Caco-2 (cell line): Measurements from ENCODE around the gene IRF2BP2. TPM values are rescaled to one million over a fixed set of nuclear protein-coding genes. Genes with fewer than 3 reads are reported as not detected.

Experiments used
- BruUV-seq: library from RNA; stranded (reverse); fragments of 400-500 nt; replicated peaks from 2 replicates; lab custom pipeline; 2021; lab: Mats Ljungman, UMichigan
- CTCF ChIA-PET: fragments of 300-600 bp; sonication (Branson Sonifier 250); formaldehyde crosslinking; loops from one replicate; lab custom pipeline; 2022; ENCODE audit warnings: antibody characterized with exemption; lab: Charles Lee
- POLR2A ChIA-PET: fragments of 300-600 bp; sonication (Branson Sonifier 250); formaldehyde crosslinking; loops from one replicate; lab custom pipeline; 2022; ENCODE audit warnings: antibody characterized with exemption; lab: Charles Lee
- DNase-seq, 2 experiments: peaks; one replicate each; pipeline versions ENCODE4 v3.0.0 to v3.0.0-alpha.2; 2020 to 2022
- H3K27me3 ChIP-seq: replicated peaks from 2 replicates; pipeline ENCODE4 v1.6.0; 2011; ENCODE audit warnings: low read length; ENCODE audit not compliant: control insufficient read depth, insufficient read depth
- H3K36me3 ChIP-seq: 2 replicates; pipeline ENCODE4 v1.5.1; 2011; ENCODE audit warnings: low read length; ENCODE audit not compliant: control insufficient read depth, insufficient read depth
- H3K4me1 ChIP-seq: fragments of 250-450 bp; sonication (Bioruptor Pico); 2 replicates; pipeline ENCODE4 v1.5.1; 2020; ENCODE audit warnings: mild to moderate bottlenecking
- H3K4me3 ChIP-seq: 2 replicates; pipeline ENCODE4 v1.5.1; 2011; ENCODE audit warnings: low read depth, mild to moderate bottlenecking, control low read depth, low read length
- H3K9me3 ChIP-seq: fragments of 250-450 bp; sonication (Bioruptor Pico); 2 replicates; pipeline ENCODE4 v1.5.1; 2020; ENCODE audit warnings: mild to moderate bottlenecking, moderate library complexity
- H3K27ac Mint-ChIP-seq: one replicate; pipeline ENCODE4 v1.8.0; 2022; ENCODE audit warnings: mixed read lengths; ENCODE audit not compliant: unreplicated experiment
- H3K27me3 Mint-ChIP-seq: one replicate; pipeline ENCODE4 v1.8.0; 2022; ENCODE audit warnings: mixed read lengths; ENCODE audit not compliant: insufficient read depth, unreplicated experiment
- H3K36me3 Mint-ChIP-seq: one replicate; pipeline ENCODE4 v1.8.0; 2022; ENCODE audit warnings: mild to moderate bottlenecking, mixed read lengths; ENCODE audit not compliant: insufficient read depth, unreplicated experiment
- H3K4me1 Mint-ChIP-seq: one replicate; pipeline ENCODE4 v1.8.0; 2022; ENCODE audit warnings: low read depth, mixed read lengths; ENCODE audit not compliant: unreplicated experiment
- H3K4me3 Mint-ChIP-seq: one replicate; pipeline ENCODE4 v1.8.0; 2022; ENCODE audit warnings: mild to moderate bottlenecking, moderate library complexity, mixed read lengths; ENCODE audit not compliant: unreplicated experiment
- H3K9me3 Mint-ChIP-seq: one replicate; pipeline ENCODE4 v1.8.0; 2022; ENCODE audit warnings: mixed read lengths; ENCODE audit not compliant: unreplicated experiment
- CTCF ChIP-seq, 2 experiments: fragments of 200-600 bp in 1 of 2; IDR thresholded peaks; 1 replicate in 1 of 2; 2 replicates in 1 of 2; pipeline versions ENCODE4 v1.5.1 to v1.8.0; 2011 to 2022; ENCODE audit warnings: antibody characterized with exemption in 1 of 2, control low read depth in 1 of 2, inconsistent platforms in 1 of 2, low read depth in 1 of 2, low read length in 1 of 2, mild to moderate bottlenecking in 1 of 2, moderate library complexity in 1 of 2; ENCODE audit not compliant: insufficient read depth in 1 of 2, severe bottlenecking in 1 of 2, unreplicated experiment in 1 of 2
- intact Hi-C: fragments of 100-400 bp; cut with micrococcal nuclease; formaldehyde crosslinking; loops from one replicate; pipeline ENCODE4 v1.10.0; 2022; ENCODE audit not compliant: unreplicated experiment
- total RNA-seq: library from RNA; stranded (reverse); gene quantifications from 2 replicates; pipeline ENCODE4 v1.2.3, GENCODE V29; 2022

IRF2BP2 gene
- total RNA-seq, 1 experiment from 2014 or later = 135 TPM

GRCh38 chr1:234583755-234584419 is 26.1 kb downstream of the IRF2BP2 start:
- Mint-ChIP-seq H3K27me3 (no peaks in the 10 kb centered on the region), H3K9me3 (no peaks in the 10 kb centered on the region), H3K4me1 (no peaks in the 10 kb centered on the region), H3K4me3 (no peak overlapping the region), H3K36me3 (no peaks in the 10 kb centered on the region), H3K27ac (no peak overlapping the region)
- TF ChIP-seq CTCF (IDR thresholded peaks at IDR 0.05; ENCODE audit: insufficient read depth in 1 of 2, low read depth in 1 of 2, low read length in 1 of 2, severe bottlenecking in 1 of 2, unreplicated experiment in 1 of 2) = no peak
- BruUV-seq = no TSS peak
- H3K27me3 ChIP-seq = no peaks in the 10 kb centered on the region
- intact Hi-C loops = no loop called here
- H3K4me3 ChIP-seq = no peak overlapping the region
- no peaks in the 10 kb centered on the region for H3K4me1 ChIP-seq
- ChIA-PET CTCF (interaction anchor here (0.6 to 1.0 kb wide), 3 partner anchors 14 to 94 kb away, joined by 3 read pairs; no protein-coding TSS in a partner anchor), POLR2A (no interaction called here)
- no peaks in the 10 kb centered on the region for H3K9me3 ChIP-seq
- no peak for DNase-seq
- no peaks in the 10 kb centered on the region for H3K36me3 ChIP-seq

- no peaks in the 10 kb centered on the region for H3K9me3 ChIP-seq
- H3K4me1 ChIP-seq = no peaks in the 10 kb centered on the region
- no peaks in the 10 kb centered on the region for H3K27me3 ChIP-seq
- Mint-ChIP-seq H3K27me3 (no peaks in the 10 kb centered on the region), H3K9me3 (no peaks in the 10 kb centered on the region), H3K4me3 (no peak overlapping the region), H3K36me3 (no peaks in the 10 kb centered on the region), H3K4me1 (no peaks in the 10 kb centered on the region), H3K27ac (no peak overlapping the region)
- intact Hi-C loops = no loop called here
- no peak for DNase-seq
- POLR2A ChIA-PET = interaction anchor here (0.7 kb wide), 1 partner anchor 18 kb away, joined by 3 read pairs; no protein-coding TSS in a partner anchor
- BruUV-seq = no TSS peak
- TF ChIP-seq CTCF (IDR thresholded peaks at IDR 0.05; ENCODE audit: insufficient read depth in 1 of 2, low read depth in 1 of 2, low read length in 1 of 2, severe bottlenecking in 1 of 2, unreplicated experiment in 1 of 2) = no peak
- CTCF ChIA-PET = interaction anchor here (0.6 to 0.8 kb wide), 3 partner anchors 39 to 93 kb away, joined by 3 read pairs; no protein-coding TSS in a partner anchor
- no peak overlapping the region for H3K4me3 ChIP-seq
- no peaks in the 10 kb centered on the region for H3K36me3 ChIP-seq
These were observed 27.2 kb downstream of the IRF2BP2 start for GRCh38 chr1:234582681-234583301.

GRCh38 chr1:234582186-234582585 is 27.8 kb downstream of the IRF2BP2 start:
- no peaks in the 10 kb centered on the region for H3K27me3 ChIP-seq
- DNase-seq = no peak
- no peaks in the 10 kb centered on the region for H3K36me3 ChIP-seq
- no peak overlapping the region for H3K27ac Mint-ChIP-seq
- intact Hi-C loops = no loop called here
- TF ChIP-seq CTCF (IDR thresholded peaks at IDR 0.05; ENCODE audit: insufficient read depth in 1 of 2, low read depth in 1 of 2, low read length in 1 of 2, severe bottlenecking in 1 of 2, unreplicated experiment in 1 of 2) = no peak
- CTCF ChIA-PET = no interaction called here
- H3K9me3 ChIP-seq = no peaks in the 10 kb centered on the region
- H3K4me3 ChIP-seq = no peak overlapping the region
- no peaks in the 10 kb centered on the region for H3K27me3 Mint-ChIP-seq
- no peaks in the 10 kb centered on the region for H3K4me1 Mint-ChIP-seq
- BruUV-seq = no TSS peak
- no peak overlapping the region for H3K4me3 Mint-ChIP-seq
- POLR2A ChIA-PET = no interaction called here
- no peaks in the 10 kb centered on the region for H3K36me3 Mint-ChIP-seq
- H3K4me1 ChIP-seq = no peaks in the 10 kb centered on the region
- no peaks in the 10 kb centered on the region for H3K9me3 Mint-ChIP-seq
